Measurements from ENCODE around the gene CRIM1. TPM values are rescaled to one million over a fixed set of nuclear protein-coding genes. Genes with fewer than 3 reads are reported as not detected.

CRIM1 gene
- total and polyA plus RNA-seq, 4 donors, result 2.2 to 22.1 (median 9.6) TPM

- 87% methylated on average over 3 of the region's 3 CpGs for WGBS
- Histone ChIP-seq H3K4me1 (ENCODE audit: control insufficient read depth in 4 of 4, insufficient read depth in 4 of 4, low read length in 3 of 4) (no peaks in the 10 kb centered on the region), H3K27ac (ENCODE audit: low read depth in 1 of 2, low read length in 2 of 2) (no peak overlapping the region), H3K9me3 (ENCODE audit: control insufficient read depth in 4 of 4, low read length in 3 of 4) (no peaks in the 10 kb centered on the region), H3K4me3 (ENCODE audit: low read depth in 1 of 3, low read length in 3 of 3) (no peak overlapping the region), H3K9ac (ENCODE audit: low read depth in 1 of 2, low read length in 2 of 2) (no peak overlapping the region), H3K27me3 (ENCODE audit: control insufficient read depth in 4 of 4, insufficient read depth in 4 of 4, low read length in 3 of 4) (no peaks in the 10 kb centered on the region), H3K36me3 (ENCODE audit: control insufficient read depth in 4 of 4, insufficient read depth in 3 of 4, low read depth in 1 of 4, low read length in 3 of 4) (no peaks in the 10 kb centered on the region)
- no peak for DNase-seq (ENCODE audit: low spot score)
- TF ChIP-seq CTCF (IDR thresholded peaks at IDR 0.05; ENCODE audit: low read depth, low read length, missing input control), result no peak
- no peak for TF ChIP-seq RAD21 (IDR thresholded peaks at IDR 0.05)
- TF ChIP-seq EGR1 (IDR thresholded peaks at IDR 0.05; ENCODE audit: low read depth in 2 of 2), result no peak
These were observed 34.0 kb downstream of the CRIM1 start for GRCh38 chr2:36389577-36389976.

- Histone ChIP-seq H3K27ac (ENCODE audit: low read depth in 1 of 2, low read length in 2 of 2) (no peak overlapping the region), H3K36me3 (ENCODE audit: control insufficient read depth in 4 of 4, insufficient read depth in 3 of 4, low read depth in 1 of 4, low read length in 3 of 4) (no peaks in the 10 kb centered on the region), H3K9me3 (ENCODE audit: control insufficient read depth in 4 of 4, low read length in 3 of 4) (no peaks in the 10 kb centered on the region), H3K27me3 (ENCODE audit: control insufficient read depth in 4 of 4, insufficient read depth in 4 of 4, low read length in 3 of 4) (no peaks in the 10 kb centered on the region), H3K4me3 (ENCODE audit: low read depth in 1 of 3, low read length in 3 of 3) (no peak overlapping the region), H3K9ac (ENCODE audit: low read depth in 1 of 2, low read length in 2 of 2) (no peak overlapping the region), H3K4me1 (ENCODE audit: control insufficient read depth in 4 of 4, insufficient read depth in 4 of 4, low read length in 3 of 4) (no peaks in the 10 kb centered on the region)
- no peak for DNase-seq (ENCODE audit: low spot score)
- TF ChIP-seq ATF3 (IDR thresholded peaks at IDR 0.05), result no peak
- no peak for TF ChIP-seq RXRA (IDR thresholded peaks at IDR 0.05)
- TF ChIP-seq REST (IDR thresholded peaks at IDR 0.05), result no peak
- TF ChIP-seq FOXA1 (IDR thresholded peaks at IDR 0.05), result no peak
- TF ChIP-seq NR2F2 (IDR thresholded peaks at IDR 0.05), result no peak
- TF ChIP-seq GABPA (IDR thresholded peaks at IDR 0.05 in 1 of 2, conservative IDR thresholded peaks at IDR 0.05 in 1 of 2), result no peak
- TF ChIP-seq EGR1 (IDR thresholded peaks at IDR 0.05; ENCODE audit: low read depth in 2 of 2), result no peak
- no peak for TF ChIP-seq JUND (IDR thresholded peaks at IDR 0.05)
- TF ChIP-seq FOXA2 (IDR thresholded peaks at IDR 0.05), result no peak
- TF ChIP-seq TAF1 (conservative IDR thresholded peaks at IDR 0.05), result no peak
- TF ChIP-seq YY1 (IDR thresholded peaks at IDR 0.05), result no peak
- WGBS, result 54% methylated on average over 5 of the region's 5 CpGs
These were observed 37.1 kb downstream of the CRIM1 start for GRCh38 chr2:36392571-36393255.
